Uterus (tissue), 4 donors: ENCODE data around the gene IRF6. TPM values are rescaled to one million over a fixed set of nuclear protein-coding genes. Genes with fewer than 3 reads are reported as not detected.

ENCODE experiments used
- DNase-seq, 2 donors: peaks; one replicate each; pipeline ENCODE4 v3.0.0-alpha.2; 2019 to 2020
- H3K27ac ChIP-seq, 2 donors: fragments of 200-600 bp; sonication (generic); 1 replicate in 1 of 2; 2 replicates in 1 of 2; pipeline ENCODE4 v1.5.1; 2016 to 2018
- H3K27me3 ChIP-seq, 2 donors: fragments of 200-600 bp; sonication (generic); one replicate each; pipeline ENCODE4 v1.5.1; 2018 to 2019; ENCODE audit warnings: control low read depth in 1 of 2
- H3K36me3 ChIP-seq, 2 donors: fragments of 200-600 bp; sonication (generic); one replicate each; pipeline ENCODE4 v1.5.1; 2019; ENCODE audit warnings: control low read depth in 1 of 2
- H3K4me1 ChIP-seq, 2 donors: fragments of 200-600 bp; sonication (generic); one replicate each; pipeline ENCODE4 v1.5.1; 2018 to 2019; ENCODE audit warnings: control low read depth in 1 of 2
- H3K4me3 ChIP-seq, 2 donors: fragments of 200-600 bp; sonication (generic); 1 replicate in 1 of 2; 2 replicates in 1 of 2; pipeline ENCODE4 v1.5.1; 2018 to 2019; ENCODE audit warnings: mild to moderate bottlenecking in 1 of 2
- H3K9me3 ChIP-seq, 2 donors: fragments of 200-600 bp; sonication (generic); one replicate each; pipeline ENCODE4 v1.5.1; 2019; ENCODE audit warnings: control low read depth in 1 of 2
- CTCF ChIP-seq, 4 experiments: fragments of 200-600 bp in 2 of 4; fragments of 450-650 bp in 2 of 4; sonication (generic) in 2 of 4; IDR thresholded peaks; one replicate each; pipeline ENCODE4 v1.5.1; 2016 to 2019; ENCODE audit warnings: antibody characterized with exemption in 4 of 4, mild to moderate bottlenecking in 2 of 4, moderate library complexity in 1 of 4
- POLR2A ChIP-seq, 2 donors: fragments of 450-650 bp; IDR thresholded peaks; one replicate each; pipeline ENCODE4 v1.6.1; 2016; ENCODE audit warnings: antibody characterized with exemption in 2 of 2, mild to moderate bottlenecking in 1 of 2, moderate library complexity in 1 of 2
- intact Hi-C: fragments of 100-400 bp; cut with DNase I; formaldehyde crosslinking; loops from one replicate; pipeline ENCODE4 v1.15.1; 2023; ENCODE audit warnings: low total_unique reads
- total RNA-seq, 4 donors: library from RNA; depleted of rRNA in 3 of 4; stranded (reverse); fragments of >200 nt in 3 of 4; gene quantifications; one replicate each; pipeline versions ENCODE4 v1.1.0 to v1.2.4, GENCODE V29; 2014 to 2023
- donor health status: DM: yes; HTN: yes; CAD: no.

Gene IRF6
- total RNA-seq, 4 donors from 2014 or later: 0.88 to 28.3 (median 4.0) TPM

DNA sequence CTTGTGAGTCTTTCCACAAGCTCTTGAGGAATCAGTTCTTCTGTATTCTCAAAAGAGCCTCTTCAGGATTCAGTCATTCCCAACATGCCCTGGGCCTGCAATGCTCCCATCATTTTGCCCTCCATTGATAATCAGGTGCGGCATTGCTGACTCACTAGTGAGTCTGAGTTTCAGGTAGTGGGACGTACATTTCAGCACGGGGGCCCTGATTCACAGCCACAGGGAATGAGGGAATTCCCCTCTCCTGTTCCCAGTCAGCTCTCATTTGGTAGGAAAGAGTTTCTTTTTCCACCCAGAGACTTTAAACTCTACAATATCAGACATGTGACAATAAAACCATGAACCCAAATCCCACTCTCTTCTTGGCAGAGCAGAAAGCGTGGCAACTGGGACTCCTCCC is 3.7 kb upstream of the IRF6 start:
- H3K36me3 ChIP-seq: no peaks in the 10 kb centered on the region
- no peak overlapping the region for H3K27ac ChIP-seq
- intact Hi-C loops: no loop called here
- DNase-seq: no peak
- H3K4me3 ChIP-seq: no peak overlapping the region
- TF ChIP-seq POLR2A (IDR thresholded peaks at IDR 0.05) (no peak), CTCF (IDR thresholded peaks at IDR 0.05) (no peak)
- no peaks in the 10 kb centered on the region for H3K4me1 ChIP-seq
- H3K9me3 ChIP-seq: no peaks in the 10 kb centered on the region
- no peaks in the 10 kb centered on the region for H3K27me3 ChIP-seq

DNA sequence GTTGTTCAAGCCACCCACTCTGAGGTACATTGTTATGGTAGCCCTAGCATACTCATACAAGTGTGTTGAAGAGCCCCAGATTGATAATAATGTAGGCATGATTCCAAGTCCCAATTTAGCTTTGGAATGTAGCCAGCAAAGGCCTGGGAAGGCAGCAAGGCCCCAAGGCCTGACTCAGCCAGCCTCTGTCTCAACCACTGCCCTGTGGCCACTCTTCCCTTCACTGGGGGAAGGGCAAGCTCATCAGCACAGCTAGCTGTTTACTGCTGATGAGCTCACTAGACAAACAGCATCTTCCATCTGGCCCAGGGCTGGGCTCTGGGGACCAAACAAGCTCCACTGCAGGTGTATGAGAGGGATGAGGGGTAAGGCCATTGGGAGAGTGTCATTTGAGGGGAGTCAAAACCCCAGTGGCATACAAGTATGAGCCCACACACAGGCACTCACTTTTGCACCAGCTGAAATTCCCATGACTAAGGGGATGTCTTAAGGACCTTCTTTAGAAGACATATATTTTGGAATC is 2.2 kb upstream of the IRF6 start:
- no peaks in the 10 kb centered on the region for H3K9me3 ChIP-seq
- no peaks in the 10 kb centered on the region for H3K27me3 ChIP-seq
- H3K4me3 ChIP-seq: no peak overlapping the region
- H3K4me1 ChIP-seq: no peaks in the 10 kb centered on the region
- no peak for DNase-seq
- TF ChIP-seq CTCF (IDR thresholded peaks at IDR 0.05) (no peak), POLR2A (IDR thresholded peaks at IDR 0.05) (no peak)
- intact Hi-C loops: no loop called here
- no peak overlapping the region for H3K27ac ChIP-seq
- H3K36me3 ChIP-seq: no peaks in the 10 kb centered on the region

- H3K27me3 ChIP-seq: no peaks in the 10 kb centered on the region
- no peak for DNase-seq
- H3K9me3 ChIP-seq: no peaks in the 10 kb centered on the region
- H3K4me1 ChIP-seq: no peaks in the 10 kb centered on the region
- no peaks in the 10 kb centered on the region for H3K36me3 ChIP-seq
- intact Hi-C loops: no loop called here
- TF ChIP-seq POLR2A (IDR thresholded peaks at IDR 0.05) (no peak), CTCF (IDR thresholded peaks at IDR 0.05) (no peak)
- no peak overlapping the region for H3K27ac ChIP-seq
- H3K4me3 ChIP-seq: no peak overlapping the region
Observed at GRCh38 chr1:209807509-209807908, 1.6 kb upstream of the IRF6 start.

DNA sequence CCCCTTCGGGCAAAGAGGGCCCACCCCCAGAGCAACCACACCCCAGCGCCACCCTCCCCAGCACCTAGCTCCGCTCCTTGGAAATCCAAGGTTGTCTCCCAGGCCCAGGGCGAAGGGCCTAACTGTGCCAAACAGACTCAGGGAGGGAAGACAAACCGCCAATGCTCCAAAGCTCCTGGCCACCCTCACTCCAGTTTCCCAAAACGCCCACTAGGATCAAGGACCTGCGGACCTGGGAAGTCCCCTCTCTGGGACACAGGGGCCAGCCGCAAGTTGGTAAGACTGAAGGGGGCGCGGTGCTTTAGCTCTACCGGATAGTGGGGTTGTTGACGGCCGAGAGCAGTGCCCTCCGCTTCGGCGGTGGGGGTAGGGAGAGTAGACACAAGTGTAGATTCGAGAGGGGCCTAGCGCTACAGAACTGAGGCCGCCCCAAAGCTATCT is 581 bp downstream of the IRF6 start:
- Histone ChIP-seq H3K9me3 (no peaks in the 10 kb centered on the region), H3K36me3 (no peaks in the 10 kb centered on the region), H3K27me3 (no peaks in the 10 kb centered on the region), H3K4me3 (peak overlapping the region in 1 of 2 donors; percentile 25), H3K27ac (no peak overlapping the region), H3K4me1 (peaks cover 7% of the 10 kb centered on the region in 2 donors)
- DNase-seq: no peak
- TF ChIP-seq CTCF (IDR thresholded peaks at IDR 0.05): no peak
- no peak for TF ChIP-seq POLR2A (IDR thresholded peaks at IDR 0.05)
- intact Hi-C loops: no loop called here

DNA sequence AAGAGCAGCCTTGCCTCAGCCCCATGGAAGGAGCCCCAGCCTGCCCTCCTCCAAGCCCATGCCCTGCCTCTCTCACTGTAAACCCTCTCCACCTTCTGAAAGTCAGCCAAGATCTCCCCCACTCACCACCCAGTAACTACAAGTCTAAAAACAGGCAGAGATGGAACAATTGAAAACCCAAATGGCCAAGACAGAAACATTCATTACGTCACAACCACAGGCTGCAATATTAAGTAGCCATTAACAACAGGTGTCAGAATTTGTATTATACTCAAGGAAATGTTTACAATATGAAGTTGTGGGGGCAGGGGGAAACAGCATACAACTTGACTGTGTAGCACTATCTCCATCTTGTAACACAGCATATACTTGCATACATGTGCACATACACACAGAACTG is 2.4 kb downstream of the IRF6 start:
- no peak for DNase-seq
- Histone ChIP-seq H3K4me1 (peaks cover 7% of the 10 kb centered on the region in 2 donors), H3K9me3 (no peaks in the 10 kb centered on the region), H3K27me3 (no peaks in the 10 kb centered on the region), H3K27ac (no peak overlapping the region), H3K36me3 (no peaks in the 10 kb centered on the region), H3K4me3 (no peak overlapping the region)
- TF ChIP-seq CTCF (IDR thresholded peaks at IDR 0.05) (no peak), POLR2A (IDR thresholded peaks at IDR 0.05) (no peak)
- intact Hi-C loops: no loop called here
